ENCODE results near the gene ATXN2.
"Not testable (repeated sequence)": the region's sequence is repeated elsewhere in the genome, so short reads cannot be mapped to it uniquely, and the experiment has no call there.

Gene ATXN2

DNA sequence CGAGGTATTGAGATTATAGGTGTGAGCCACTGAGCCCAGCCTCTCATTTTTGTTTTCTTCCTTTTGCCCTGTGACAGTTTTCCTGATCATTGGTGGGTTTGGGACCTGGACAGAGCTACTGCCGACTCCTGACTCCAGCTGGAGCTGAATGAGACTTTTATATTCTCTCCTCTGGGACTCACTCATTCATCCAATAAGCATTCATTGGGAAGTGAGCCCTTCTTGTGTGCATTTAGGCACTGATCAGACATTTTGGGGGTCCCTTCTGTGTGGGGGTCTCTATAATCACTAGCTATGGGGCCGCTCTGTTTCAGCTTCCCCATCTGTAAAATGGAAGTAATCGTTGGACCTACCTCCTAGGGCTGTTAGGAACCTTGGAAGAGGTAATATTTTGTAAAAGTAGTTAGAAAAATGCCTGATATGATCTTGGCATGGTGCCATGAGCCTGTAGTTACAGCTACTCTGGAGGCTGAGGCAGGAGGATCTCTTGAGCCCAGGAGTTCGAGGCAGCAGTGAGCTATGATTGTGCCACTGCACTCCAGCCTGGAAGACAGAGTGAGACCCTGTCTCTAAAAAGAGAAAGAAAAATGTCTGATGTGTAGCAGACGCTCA lies 186.2 kb downstream of the ATXN2 start:
- no peak for DNase-seq

GRCh38 chr12:111412007-111412829 lies 186.9 kb downstream of the ATXN2 start:
- no peak for DNase-seq

DNA sequence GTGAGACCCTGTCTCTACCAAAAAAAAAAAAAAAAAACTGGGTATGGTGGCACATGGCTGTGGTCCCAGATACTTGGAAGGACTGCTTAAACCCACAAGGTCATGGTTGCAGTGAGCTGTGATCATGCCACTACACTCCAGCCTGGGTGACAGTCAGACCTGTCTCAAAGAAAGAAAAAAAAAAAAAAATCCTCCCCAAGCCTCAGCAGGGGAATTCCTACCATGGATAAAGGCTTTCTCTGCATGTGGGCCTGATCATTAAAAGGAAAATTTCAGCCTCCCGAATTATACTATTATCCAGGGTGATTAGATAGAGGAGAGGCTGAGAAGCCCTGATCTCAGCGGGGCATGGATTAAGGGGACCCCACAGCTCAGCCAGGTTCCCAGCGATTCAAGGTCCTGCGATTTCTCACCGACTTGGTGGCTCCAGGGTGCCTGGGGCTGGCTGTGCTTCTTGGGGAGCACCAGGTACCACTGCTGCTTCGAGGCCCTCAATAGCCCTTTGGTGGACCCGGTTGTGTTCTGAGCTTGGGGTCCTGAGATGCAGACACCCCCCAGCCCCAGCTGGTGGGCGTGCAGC lies 187.8 kb downstream of the ATXN2 start:
- no peak for DNase-seq

DNA sequence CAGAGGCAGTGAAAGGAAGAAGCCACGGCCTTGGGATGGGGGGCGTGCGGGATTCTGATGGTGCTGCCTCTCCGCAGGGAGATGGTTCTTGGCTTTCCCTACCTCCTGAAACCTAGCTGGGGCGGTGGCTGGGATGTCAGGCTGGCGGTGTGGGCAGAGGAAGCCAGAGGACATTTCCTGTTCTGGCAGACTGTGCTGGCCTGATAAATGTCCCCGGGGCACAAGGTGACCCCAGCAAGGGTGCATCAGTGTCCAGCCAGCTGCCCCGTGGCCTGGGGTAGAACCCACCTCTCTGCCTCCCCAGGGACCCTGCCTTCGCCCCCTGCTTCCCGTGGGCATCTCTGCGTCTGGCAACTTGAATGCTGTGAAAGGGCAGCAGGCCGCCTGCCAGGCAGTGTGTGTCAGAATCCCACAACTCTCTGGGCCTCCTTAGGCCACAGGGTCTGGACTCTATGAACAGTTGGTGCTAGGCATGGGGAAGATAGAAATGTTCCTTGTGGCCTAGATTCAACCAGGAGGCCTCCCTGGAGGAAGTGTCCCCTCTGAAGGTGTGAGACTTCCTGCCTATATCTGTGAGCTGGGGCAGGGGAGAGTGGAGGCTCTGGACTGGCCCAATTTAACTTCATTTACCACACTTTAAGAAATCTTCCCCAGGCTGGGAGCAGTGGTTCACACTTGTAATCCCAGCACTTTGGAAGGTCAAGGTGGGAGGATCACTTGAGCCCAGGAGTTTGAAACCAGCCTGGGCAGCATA lies 188.5 kb downstream of the ATXN2 start:
- no peak for DNase-seq

DNA sequence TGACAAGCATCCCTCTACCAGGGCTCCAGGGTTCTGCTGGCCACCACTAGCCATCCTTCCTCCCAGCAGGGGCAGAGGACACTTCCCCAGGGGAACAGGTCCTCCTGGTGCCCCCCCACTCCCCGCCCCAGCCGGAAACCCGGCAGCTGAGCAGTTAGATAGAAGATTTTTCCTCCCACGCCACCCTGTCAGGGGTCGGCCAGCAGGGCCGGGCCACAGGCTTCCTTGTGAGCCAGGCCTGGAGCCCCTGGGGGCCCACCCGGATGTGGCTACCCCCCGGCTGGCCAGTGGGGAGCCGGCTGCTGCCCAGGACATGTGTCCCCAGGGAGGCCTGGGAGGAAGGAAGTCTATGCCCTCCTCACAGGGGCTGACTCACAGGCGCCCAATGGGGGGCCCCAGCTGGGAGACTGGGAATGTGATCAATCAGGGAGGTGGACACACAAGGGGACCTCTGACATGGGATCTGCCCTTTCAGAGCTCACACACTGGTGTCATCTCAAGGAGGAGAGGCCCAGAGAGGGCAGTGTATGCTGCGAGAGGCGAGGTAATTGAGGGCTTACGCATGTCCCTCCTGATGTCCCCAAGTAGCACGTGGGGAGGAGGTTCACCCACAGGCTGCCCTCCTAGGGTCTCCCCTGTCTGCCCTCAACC lies 189.2 kb downstream of the ATXN2 start:
- peak in 1 of 2 experiments; percentile 30 for DNase-seq

GRCh38 chr12:111409403-111409779 lies 189.7 kb downstream of the ATXN2 start:
- no peak for DNase-seq

GRCh38 chr12:111408686-111409402 lies 190.3 kb downstream of the ATXN2 start:
- DNase-seq: no peak

GRCh38 chr12:111408116-111408440 lies 191.0 kb downstream of the ATXN2 start:
- no peak for DNase-seq

- no peak for DNase-seq
Measured at GRCh38 chr12:111407377-111408115, 191.6 kb downstream of the ATXN2 start.

DNA sequence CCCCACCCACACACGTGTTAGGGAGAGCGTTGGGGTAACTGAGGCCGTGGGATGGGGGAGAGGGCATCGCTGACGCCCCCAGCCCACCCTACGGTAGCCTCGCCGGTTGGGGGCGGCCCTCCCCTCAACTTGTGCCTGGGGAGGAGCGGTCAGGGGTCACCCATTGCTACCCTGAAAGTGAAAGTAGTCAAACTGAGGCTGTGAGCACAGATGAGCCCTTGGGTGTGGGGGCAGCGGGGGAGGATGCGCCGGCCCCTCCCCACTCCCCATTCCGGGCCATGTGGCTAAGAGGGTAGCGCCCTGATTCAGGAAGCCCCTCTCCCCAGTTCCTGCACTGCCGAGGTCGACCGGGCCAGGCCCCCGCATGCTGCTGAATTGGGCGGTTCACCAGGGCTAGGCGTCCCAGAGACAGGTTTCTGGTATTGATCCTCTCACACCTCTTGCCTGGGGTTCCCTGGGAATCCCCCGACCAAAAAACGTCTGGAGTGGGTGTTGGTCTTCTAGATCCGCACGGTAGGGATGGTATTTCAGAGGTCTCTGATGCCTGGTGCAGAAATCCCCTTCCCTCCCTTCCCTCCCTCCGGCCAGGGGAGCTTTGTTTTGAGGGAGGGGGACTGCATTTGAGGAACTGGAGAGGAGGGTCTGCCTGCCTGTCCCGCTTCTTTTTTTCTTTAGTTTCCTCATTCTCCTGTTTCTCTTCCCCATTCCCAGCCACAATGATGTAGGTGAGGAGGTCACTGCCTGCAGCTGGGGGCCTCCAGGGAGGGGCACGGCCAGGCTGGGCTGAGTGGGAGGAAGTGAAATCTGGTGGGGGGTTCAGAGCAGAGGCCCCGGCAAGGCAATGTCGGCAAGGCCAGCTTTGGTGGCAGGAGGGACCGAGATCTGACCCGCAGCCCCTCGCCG lies 192.4 kb downstream of the ATXN2 start:
- no peak for DNase-seq

DNA sequence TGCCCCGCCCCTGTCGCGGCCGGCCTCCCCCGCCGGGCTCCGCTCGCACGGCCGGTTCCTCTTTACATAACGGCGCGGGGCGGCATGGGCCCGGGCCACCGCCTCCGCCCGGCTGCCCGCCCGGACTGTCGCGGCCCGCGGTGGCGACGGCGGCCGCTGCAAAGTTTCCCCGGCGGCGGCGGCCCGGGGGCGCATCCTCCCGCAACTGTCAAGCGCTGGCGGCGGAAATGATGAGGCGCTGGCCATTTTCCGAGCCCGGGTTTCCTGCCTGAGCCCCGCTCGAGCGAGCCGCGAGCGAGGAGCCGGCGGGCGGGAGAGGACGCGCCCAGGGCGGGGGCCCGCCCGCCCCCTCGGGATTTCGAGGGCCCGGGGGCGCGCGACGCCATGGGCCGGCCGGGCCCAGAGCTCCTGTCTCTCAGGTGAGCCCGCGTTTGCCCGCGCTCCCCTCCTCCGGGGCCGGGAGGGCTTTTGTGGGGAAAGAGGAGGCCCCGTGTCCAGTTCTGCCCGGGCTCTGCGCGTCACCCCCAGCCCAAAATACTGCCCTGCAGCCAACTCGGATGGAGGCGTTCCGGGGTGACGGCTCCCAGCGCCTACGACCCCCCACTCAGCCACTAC lies 193.1 kb downstream of the ATXN2 start, which contains the start of gene SH2B3:
TSS of gene SH2B3 (plus strand) at position 65 of the 615 bp plus-strand sequence. CDS start 12,223 bp downstream, outside the sequence.
- no peak for DNase-seq

- peak; percentile 77 to 84 for DNase-seq
Measured at GRCh38 chr12:111405149-111405858, 193.8 kb downstream of the ATXN2 start.

DNA sequence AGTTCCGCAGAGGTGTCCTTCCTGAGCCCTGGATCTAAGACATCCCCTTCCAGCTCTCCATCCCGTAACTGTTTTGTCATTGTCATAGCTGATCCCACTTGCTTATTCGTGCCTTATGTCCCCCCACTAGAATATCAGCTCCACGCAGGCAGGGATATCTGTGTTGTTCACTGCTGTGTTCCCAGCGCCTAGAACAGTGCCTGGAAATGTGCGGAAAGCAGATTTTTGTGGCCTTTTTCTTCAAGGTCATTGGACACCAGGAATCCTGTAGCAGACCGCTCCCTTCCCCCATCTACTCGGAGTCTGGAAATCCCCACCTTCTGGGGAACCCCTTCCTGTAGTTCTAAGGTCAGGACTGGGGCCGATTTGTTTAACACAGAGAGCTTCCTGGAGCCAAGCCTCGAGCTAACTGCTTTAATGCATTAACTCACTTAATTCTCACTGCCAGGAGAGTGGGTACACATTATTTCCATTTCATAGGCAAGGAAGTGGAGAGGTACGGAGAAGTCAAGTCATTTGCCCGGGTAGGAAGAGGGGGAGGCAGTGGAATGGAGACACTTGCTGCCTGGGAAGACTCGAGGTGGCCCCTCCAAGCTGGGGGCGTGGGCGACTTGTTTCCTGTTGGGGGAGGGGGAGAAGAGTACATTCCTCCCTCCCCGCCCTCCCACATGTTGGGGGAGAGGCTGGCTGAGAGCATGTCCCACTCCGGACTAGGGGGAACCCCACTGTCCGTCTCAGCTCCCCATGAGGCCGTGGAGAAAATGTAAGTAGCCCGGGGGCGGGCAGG lies 194.6 kb downstream of the ATXN2 start:
- no peak for DNase-seq

GRCh38 chr12:111402490-111402824 lies 196.7 kb downstream of the ATXN2 start:
- DNase-seq: not testable (repeated sequence)

Data from AML-193 (cell line).